ENCODE data around the gene DPP4. TPM values are rescaled to one million over a fixed set of nuclear protein-coding genes. Genes with fewer than 3 reads are reported as not detected.

DPP4 gene
- total and polyA plus RNA-seq, 2 of the 13 experiments (the other 11 are each of a cell fraction or from before 2014, with no cell fraction given) = 39.4 to 109 TPM

DNA sequence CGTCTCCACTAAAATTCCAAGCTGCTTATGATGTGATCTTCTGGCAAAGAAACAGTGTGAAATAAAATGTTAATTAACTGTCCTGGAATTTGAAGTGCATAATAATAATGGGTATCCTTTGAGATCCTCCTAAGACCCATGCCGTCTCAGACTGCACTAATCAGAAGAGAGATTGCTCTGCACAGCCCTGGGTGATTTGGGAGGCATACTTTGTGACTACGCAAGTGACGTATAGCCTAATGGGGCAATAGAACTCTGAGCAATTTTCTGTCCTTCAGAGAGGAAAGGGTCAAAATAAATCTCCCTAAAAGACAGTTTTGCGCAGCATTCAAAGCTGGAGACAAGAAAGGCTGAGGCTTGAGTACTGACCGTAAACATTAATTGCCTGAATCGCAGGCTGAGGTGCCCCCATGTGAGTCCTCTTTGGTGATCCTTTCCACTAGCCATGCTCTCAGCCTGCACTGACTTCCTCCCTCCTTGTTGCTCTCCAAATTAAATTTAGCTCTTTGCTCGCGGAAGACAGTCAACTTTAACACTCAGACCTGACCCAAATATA is 76.0 kb downstream of the DPP4 start:
- no peak for DNase-seq (ENCODE audit: low spot score)
- Histone ChIP-seq H4K20me1 (ENCODE audit: insufficient read depth, low read length) (no peaks in the 10 kb centered on the region), H3K4me1 (ENCODE audit: insufficient read depth, low read length) (peaks cover 21% of the 10 kb centered on the region), H3K9me3 (ENCODE audit: low read length) (no peaks in the 10 kb centered on the region), H3K27ac (ENCODE audit: extremely low read length, insufficient read depth, low read length) (no peak overlapping the region), H3K9ac (ENCODE audit: insufficient read depth, low read depth, low read length) (no peak overlapping the region), H3K4me3 (replicated peaks in 1 of 3; ENCODE audit: insufficient read depth in 1 of 3, low read depth in 2 of 3, low read length in 3 of 3) (no peak overlapping the region), H3K79me2 (ENCODE audit: insufficient read depth, low read length) (no peaks in the 10 kb centered on the region), H3K27me3 (ENCODE audit: control insufficient read depth in 1 of 2, insufficient read depth in 2 of 2, low read length in 2 of 2) (no peaks in the 10 kb centered on the region), H3K4me2 (ENCODE audit: low read depth, low read length) (no peak overlapping the region), H3K36me3 (replicated peaks in 1 of 2; ENCODE audit: control insufficient read depth in 1 of 2, insufficient read depth in 2 of 2, low read length in 2 of 2) (peaks cover 1 to 33% of the 10 kb centered on the region in 2 experiments; a peak in 2 of 5 replicates), H2AFZ (ENCODE audit: low read length) (no peak overlapping the region)
- no TSS peak for BruUV-seq (replicated peaks)
- no peak for FAIRE-seq
- no peak for ATAC-seq
- POLR2A ChIA-PET = no interaction called here
- TF ChIP-seq THAP8 (CRISPR knock-in tag; IDR thresholded peaks at IDR 0.05; ENCODE audit: borderline replicate concordance) (no peak), TBL1XR1 (IDR thresholded peaks at IDR 0.05; ENCODE audit: borderline replicate concordance, low read length, partially characterized antibody) (no peak), ZNF12 (CRISPR knock-in tag; IDR thresholded peaks at IDR 0.05) (no peak), ZNF510 (CRISPR knock-in tag; IDR thresholded peaks at IDR 0.05; ENCODE audit: low read depth) (no peak), MEF2D (CRISPR knock-in tag; IDR thresholded peaks at IDR 0.05) (no peak), PAF1 (CRISPR knock-in tag; IDR thresholded peaks at IDR 0.05) (no peak)
- in situ Hi-C loops (cut with HindIII; ENCODE audit: extremely low pct_ligation_motif_present, low pct_unique_long_range_greater_than_20kb) (loop anchor here (25.0 kb wide), 1 partner anchor 314 kb away; the partner anchor contains the start of gene IFIH1), intact Hi-C loops (cut with micrococcal nuclease; ENCODE audit: unreplicated experiment) (no loop called here)
- CTCF ChIA-PET (ENCODE audit: low intra/inter-chr PET ratio, low total read pairs) = no interaction called here
- 94% methylated on average over 9 of the region's 9 CpGs for WGBS (ENCODE audit: low lambda C conversion rate)

- Histone ChIP-seq H3K9me3 (ENCODE audit: low read length) (no peaks in the 10 kb centered on the region), H3K4me1 (ENCODE audit: insufficient read depth, low read length) (peaks cover 21% of the 10 kb centered on the region), H3K27ac (ENCODE audit: extremely low read length, insufficient read depth, low read length) (peak overlapping the region; percentile 43), H3K4me3 (replicated peaks in 1 of 3; ENCODE audit: insufficient read depth in 1 of 3, low read depth in 2 of 3, low read length in 3 of 3) (no peak overlapping the region), H3K36me3 (replicated peaks in 1 of 2; ENCODE audit: control insufficient read depth in 1 of 2, insufficient read depth in 2 of 2, low read length in 2 of 2) (peaks cover 1 to 28% of the 10 kb centered on the region in 2 experiments; a peak in 3 of 5 replicates), H3K4me2 (ENCODE audit: low read depth, low read length) (peak overlapping the region; percentile 7; the same call in 1 of the 2 replicates), H2AFZ (ENCODE audit: low read length) (no peak overlapping the region), H3K9ac (ENCODE audit: insufficient read depth, low read depth, low read length) (no peak overlapping the region), H4K20me1 (ENCODE audit: insufficient read depth, low read length) (no peaks in the 10 kb centered on the region), H3K27me3 (ENCODE audit: control insufficient read depth in 1 of 2, insufficient read depth in 2 of 2, low read length in 2 of 2) (no peaks in the 10 kb centered on the region), H3K79me2 (ENCODE audit: insufficient read depth, low read length) (no peaks in the 10 kb centered on the region)
- intact Hi-C loops (cut with micrococcal nuclease; ENCODE audit: unreplicated experiment) = loop anchor here (1.0 kb wide), 1 partner anchor 21 kb away; no protein-coding TSS in a partner anchor
- ChIA-PET CTCF (ENCODE audit: low intra/inter-chr PET ratio, low total read pairs) (no interaction called here), POLR2A (interaction anchor here (0.6 to 1.8 kb wide), 3 partner anchors 79 to 687 kb away, joined by 3 to 6 read pairs (median 5); partner anchors contain the start of genes DPP4 and PSMD14)
- in situ Hi-C loops (cut with HindIII; ENCODE audit: extremely low pct_ligation_motif_present, low pct_unique_long_range_greater_than_20kb) = loop anchor here (25.0 kb wide), 1 partner anchor 317 kb away; the partner anchor contains the start of gene IFIH1
- DNase-seq (ENCODE audit: low spot score) = peak; percentile 92
- BruUV-seq (replicated peaks) = no TSS peak
- ATAC-seq = peak; percentile 95
- FAIRE-seq = peak; percentile 66
- TF ChIP-seq SRSF1 (optimal IDR thresholded peaks at IDR 0.05; ENCODE audit: low read depth, low read length) (no peak), TBX3 (IDR thresholded peaks at IDR 0.05; ENCODE audit: borderline replicate concordance) (0 out of 2 replicates have a peak, but pooled peaks have one; percentile 11), RFX3 (CRISPR knock-in tag; IDR thresholded peaks at IDR 0.05) (peak; percentile 89), RXRB (CRISPR knock-in tag; IDR thresholded peaks at IDR 0.05; ENCODE audit: borderline replicate concordance) (peak; percentile 80), FOXK1 (CRISPR knock-in tag; IDR thresholded peaks at IDR 0.05; ENCODE audit: borderline replicate concordance, low read depth) (0 out of 2 replicates have a peak, but pooled peaks have one; percentile 26), DRAP1 (CRISPR knock-in tag; IDR thresholded peaks at IDR 0.05) (no peak), IKZF4 (CRISPR knock-in tag; IDR thresholded peaks at IDR 0.05; ENCODE audit: borderline replicate concordance, low read depth, not compliant biosample characterization) (no peak), BHLHE40 (IDR thresholded peaks at IDR 0.05; ENCODE audit: low read length) (0 out of 2 replicates have a peak, but pooled peaks have one; percentile 31)
- TF ChIP-seq, protein P1, sequence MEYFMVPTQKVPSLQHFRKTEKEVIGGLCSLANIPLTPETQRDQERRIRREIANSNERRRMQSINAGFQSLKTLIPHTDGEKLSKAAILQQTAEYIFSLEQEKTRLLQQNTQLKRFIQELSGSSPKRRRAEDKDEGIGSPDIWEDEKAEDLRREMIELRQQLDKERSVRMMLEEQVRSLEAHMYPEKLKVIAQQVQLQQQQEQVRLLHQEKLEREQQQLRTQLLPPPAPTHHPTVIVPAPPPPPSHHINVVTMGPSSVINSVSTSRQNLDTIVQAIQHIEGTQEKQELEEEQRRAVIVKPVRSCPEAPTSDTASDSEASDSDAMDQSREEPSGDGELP (IDR thresholded peaks at IDR 0.05; ENCODE audit: borderline replicate concordance, low read depth) = peak; percentile 81; the same call in 1 of the 2 replicates
These were observed 78.4 kb downstream of the DPP4 start for GRCh38 chr2:161995553-161996016.
